ENCODE measurements around the gene TMEM176A.

Gene TMEM176A

GRCh38 chr7:150823484-150824126 is 23.0 kb downstream of the TMEM176A start:
- ATAC-seq, result no peak
- TF ChIP-seq ZNF8 (CRISPR knock-in tag; IDR thresholded peaks at IDR 0.05), result no peak
- no peak for TF ChIP-seq TSHZ2 (CRISPR knock-in tag; IDR thresholded peaks at IDR 0.05)
- TF ChIP-seq ZC3H10 (CRISPR knock-in tag; IDR thresholded peaks at IDR 0.05), result no peak
- no peak for TF ChIP-seq ARNTL (CRISPR knock-in tag; IDR thresholded peaks at IDR 0.05; ENCODE audit: borderline replicate concordance, low read depth)
- TF ChIP-seq ZNF565 (CRISPR knock-in tag; conservative IDR thresholded peaks at IDR 0.05; ENCODE audit: low read depth), result no peak
- no peak for TF ChIP-seq PPARA (CRISPR knock-in tag; IDR thresholded peaks at IDR 0.05; ENCODE audit: borderline replicate concordance)
- TF ChIP-seq ESRRG (CRISPR knock-in tag; IDR thresholded peaks at IDR 0.05), result no peak
- no peak for TF ChIP-seq CSRNP3 (CRISPR knock-in tag; IDR thresholded peaks at IDR 0.05)
- TF ChIP-seq SNAI2 (CRISPR knock-in tag; IDR thresholded peaks at IDR 0.05), result no peak
- TF ChIP-seq ZFP3 (CRISPR knock-in tag; IDR thresholded peaks at IDR 0.05), result no peak
- TF ChIP-seq BACH2 (CRISPR knock-in tag; IDR thresholded peaks at IDR 0.05; ENCODE audit: borderline replicate concordance), result no peak
- TF ChIP-seq POU6F1 (CRISPR knock-in tag; IDR thresholded peaks at IDR 0.05; ENCODE audit: borderline replicate concordance, low read depth), result no peak
- TF ChIP-seq OSR1 (CRISPR knock-in tag; IDR thresholded peaks at IDR 0.05), result no peak

GRCh38 chr7:150824379-150825177 is 24.0 kb downstream of the TMEM176A start:
- ATAC-seq, result peak; percentile 21; the same call in 1 of the 3 replicates
- TF ChIP-seq POU6F1 (CRISPR knock-in tag; IDR thresholded peaks at IDR 0.05; ENCODE audit: borderline replicate concordance, low read depth) (no peak), ZC3H10 (CRISPR knock-in tag; IDR thresholded peaks at IDR 0.05) (no peak), ISL1 (CRISPR knock-in tag; IDR thresholded peaks at IDR 0.05) (no peak), ESRRG (CRISPR knock-in tag; IDR thresholded peaks at IDR 0.05) (no peak), CREB5 (CRISPR knock-in tag; IDR thresholded peaks at IDR 0.05; ENCODE audit: low read depth) (no peak), ZNF8 (CRISPR knock-in tag; IDR thresholded peaks at IDR 0.05) (no peak), ZFP3 (CRISPR knock-in tag; IDR thresholded peaks at IDR 0.05) (no peak), BACH2 (CRISPR knock-in tag; IDR thresholded peaks at IDR 0.05; ENCODE audit: borderline replicate concordance) (no peak), OSR1 (CRISPR knock-in tag; IDR thresholded peaks at IDR 0.05) (no peak), ZFP30 (CRISPR knock-in tag; IDR thresholded peaks at IDR 0.05) (no peak), CSDC2 (CRISPR knock-in tag; IDR thresholded peaks at IDR 0.05) (no peak)

- ATAC-seq, result no peak
- no peak for TF ChIP-seq TSHZ2 (CRISPR knock-in tag; IDR thresholded peaks at IDR 0.05)
- no peak for TF ChIP-seq ZC3H10 (CRISPR knock-in tag; IDR thresholded peaks at IDR 0.05)
- no peak for TF ChIP-seq ZNF70 (CRISPR knock-in tag; IDR thresholded peaks at IDR 0.05)
- TF ChIP-seq CREB5 (CRISPR knock-in tag; IDR thresholded peaks at IDR 0.05; ENCODE audit: low read depth), result no peak
Observed at GRCh38 chr7:150826061-150826849, 25.7 kb downstream of the TMEM176A start.

Data from SK-N-SH treated with all-trans-retinoic acid at 6 μM for 48 hours (cell line).